Gastroesophageal sphincter (tissue), 4 donors: Measurements from ENCODE around the gene SH3BP5. TPM values are rescaled to one million over a fixed set of nuclear protein-coding genes. Genes with fewer than 3 reads are reported as not detected.
"Not testable (repeated sequence)": the region's sequence is repeated elsewhere in the genome, so short reads cannot be mapped to it uniquely, and the experiment has no call there.

Source experiments
- ATAC-seq: fragments of 150-250 bp; one replicate; pipeline ENCODE4 v1.9.1; 2016; ENCODE audit warnings: mild to moderate bottlenecking, moderate library complexity
- H3K27ac ChIP-seq, 4 donors: fragments of 200-600 bp; sonication (generic) in 3 of 4; 1 replicate in 3 of 4; 2 replicates in 1 of 4; pipeline ENCODE4 v1.5.1; 2016 to 2019
- H3K27me3 ChIP-seq: fragments of 200-600 bp; sonication (generic); one replicate; pipeline ENCODE4 v1.5.1; 2019
- H3K36me3 ChIP-seq, 2 donors: fragments of 200-600 bp; sonication (generic); one replicate each; pipeline ENCODE4 v1.5.1; 2019; ENCODE audit warnings: control low read depth in 1 of 2
- H3K4me1 ChIP-seq, 3 donors: fragments of 200-600 bp; sonication (generic); 1 replicate in 2 of 3; 2 replicates in 1 of 3; pipeline ENCODE4 v1.5.1; 2016 to 2019; ENCODE audit warnings: control low read depth in 2 of 3
- H3K4me3 ChIP-seq, 2 donors: fragments of 200-600 bp; sonication (generic); one replicate each; pipeline ENCODE4 v1.5.1; 2019; ENCODE audit warnings: mild to moderate bottlenecking in 1 of 2, moderate library complexity in 1 of 2
- H3K9me3 ChIP-seq, 3 donors: fragments of 200-600 bp; sonication (generic); one replicate each; pipeline ENCODE4 v1.5.1; 2017 to 2019; ENCODE audit warnings: control low read depth in 2 of 3
- CTCF ChIP-seq, 4 experiments: fragments of 200-600 bp in 2 of 4; fragments of 450-650 bp in 2 of 4; sonication (generic) in 1 of 4; IDR thresholded peaks; one replicate each; pipeline ENCODE4 v1.5.1; 2017 to 2019; ENCODE audit warnings: antibody characterized with exemption in 4 of 4, mild to moderate bottlenecking in 2 of 4, moderate library complexity in 2 of 4
- EP300 ChIP-seq: sonication (generic); formaldehyde crosslinking; IDR thresholded peaks from one replicate; pipeline ENCODE4 v1.6.1; 2017; ENCODE audit warnings: antibody characterized with exemption, mild to moderate bottlenecking
- POLR2A ChIP-seq, 2 donors: fragments of 450-650 bp; IDR thresholded peaks; one replicate each; pipeline ENCODE4 v1.6.1; 2017; ENCODE audit warnings: antibody characterized with exemption in 2 of 2, mild to moderate bottlenecking in 2 of 2, moderate library complexity in 1 of 2
- POLR2AphosphoS5 ChIP-seq: sonication (generic); formaldehyde crosslinking; IDR thresholded peaks from one replicate; pipeline ENCODE4 v1.6.1; 2017; ENCODE audit warnings: antibody characterized with exemption
- WGBS, 2 donors: methylation state at CpG; one replicate each; pipeline ENCODE4 v1.1.5; 2018; ENCODE audit warnings: low coverage in 1 of 2; 5-methylcytosine and 5-hydroxymethylcytosine counted together
- total RNA-seq, 4 donors: library from RNA; depleted of rRNA; stranded (reverse); fragments of >200 nt; gene quantifications; one replicate each; pipeline ENCODE4 v1.1.0, GENCODE V29; 2016

SH3BP5 gene
- total RNA-seq, 4 donors from 2014 or later, result 23.5 to 56.4 (median 35.0) TPM

- no peak for ATAC-seq
- H3K4me1 ChIP-seq, result no peaks in the 10 kb centered on the region
- 80 to 84% methylated on average over 2 to 4 of the region's 22 CpGs for WGBS, 2 donors
These were observed 43.1 kb upstream of the SH3BP5 start for GRCh38 chr3:15375461-15376000.

GRCh38 chr3:15372918-15373317 lies 40.5 kb upstream of the SH3BP5 start:
- Histone ChIP-seq H3K4me1 (no peaks in the 10 kb centered on the region), H3K27me3 (no peaks in the 10 kb centered on the region), H3K9me3 (no peaks in the 10 kb centered on the region), H3K4me3 (no peak overlapping the region), H3K27ac (no peak overlapping the region), H3K36me3 (no peaks in the 10 kb centered on the region)
- WGBS, 2 donors, result 60 to 89% methylated on average over 1 to 2 of the region's 4 CpGs
- no peak for TF ChIP-seq POLR2AphosphoS5
- TF ChIP-seq EP300, result no peak
- TF ChIP-seq POLR2A (IDR thresholded peaks at IDR 0.05), result no peak
- no peak for TF ChIP-seq CTCF (IDR thresholded peaks at IDR 0.05)
- no peak for ATAC-seq

More at GRCh38 chr3:15375461-15376000, 43.1 kb upstream of the SH3BP5 start:
- TF ChIP-seq CTCF (IDR thresholded peaks at IDR 0.05), result no peak
- Histone ChIP-seq H3K36me3 (no peaks in the 10 kb centered on the region), H3K27ac (no peak overlapping the region), H3K4me3 (no peak overlapping the region), H3K9me3 (no peaks in the 10 kb centered on the region), H3K27me3 (no peaks in the 10 kb centered on the region)

GRCh38 chr3:15368561-15369135 lies 36.3 kb upstream of the SH3BP5 start:
- peak; percentile 28 for ATAC-seq
- no peaks in the 10 kb centered on the region for H3K4me1 ChIP-seq

GRCh38 chr3:15367059-15367458 lies 34.7 kb upstream of the SH3BP5 start:
- no peak for ATAC-seq
- 50% methylated on average over 1 of the region's 1 CpG; no CpG with 5 or more reads in 1 of the 2 donors for WGBS, 2 donors
- TF ChIP-seq POLR2AphosphoS5 (no peak), POLR2A (IDR thresholded peaks at IDR 0.05) (no peak)

More at GRCh38 chr3:15368561-15369135, 36.3 kb upstream of the SH3BP5 start:
- Histone ChIP-seq H3K36me3 (no peaks in the 10 kb centered on the region), H3K27ac (no peak overlapping the region), H3K9me3 (no peaks in the 10 kb centered on the region), H3K4me3 (no peak overlapping the region), H3K27me3 (no peaks in the 10 kb centered on the region)
- 71 to 78% methylated on average over 3 to 6 of the region's 6 CpGs for WGBS, 2 donors
- TF ChIP-seq EP300, result no peak
- no peak for TF ChIP-seq CTCF (IDR thresholded peaks at IDR 0.05)
- no peak for TF ChIP-seq POLR2A (IDR thresholded peaks at IDR 0.05)
- TF ChIP-seq POLR2AphosphoS5, result no peak

GRCh38 chr3:15364078-15364477 lies 31.7 kb upstream of the SH3BP5 start:
- peaks cover 0 to 12% (median 0%) of the 10 kb centered on the region in 3 donors for H3K4me1 ChIP-seq
- H3K27ac ChIP-seq, H3K27me3 ChIP-seq, H3K4me3 ChIP-seq, ATAC-seq, H3K36me3 ChIP-seq, H3K9me3 ChIP-seq: not testable (repeated sequence)
- 42 to 47% methylated on average over 5 to 6 of the region's 6 CpGs for WGBS, 2 donors

More at GRCh38 chr3:15367059-15367458, 34.7 kb upstream of the SH3BP5 start:
- Histone ChIP-seq H3K27ac (no peak overlapping the region), H3K36me3 (no peaks in the 10 kb centered on the region), H3K27me3 (no peaks in the 10 kb centered on the region), H3K4me3 (no peak overlapping the region), H3K4me1 (no peaks in the 10 kb centered on the region), H3K9me3 (no peaks in the 10 kb centered on the region)

- H3K4me1 ChIP-seq, result peaks cover 0 to 12% (median 0%) of the 10 kb centered on the region in 3 donors
- peak overlapping the region in 1 of 4 donors; percentile 17 for H3K27ac ChIP-seq
- no peaks in the 10 kb centered on the region for H3K27me3 ChIP-seq
- H3K9me3 ChIP-seq, result no peaks in the 10 kb centered on the region
- H3K4me3 ChIP-seq, result no peak overlapping the region
- TF ChIP-seq POLR2AphosphoS5 (no peak), EP300 (no peak), CTCF (IDR thresholded peaks at IDR 0.05) (no peak), POLR2A (IDR thresholded peaks at IDR 0.05) (no peak)
- 57 to 68% methylated on average over 7 to 10 of the region's 11 CpGs for WGBS, 2 donors
- H3K36me3 ChIP-seq, result no peaks in the 10 kb centered on the region
- peak; percentile 39 for ATAC-seq
These were observed 29.3 kb upstream of the SH3BP5 start for GRCh38 chr3:15361494-15362214.
